IPS DF 6.9 (cell line): ENCODE data around the gene SYT17.

ENCODE experiments used
- DNase-seq: peaks from one replicate; pipeline ENCODE4 v3.0.0-alpha.2; 2013; ENCODE audit warnings: low read depth, low spot score
- H3K27ac ChIP-seq: one replicate; pipeline ENCODE4 v1.5.1; 2013; ENCODE audit warnings: low read length, control low read depth
- H3K27me3 ChIP-seq: 2 replicates; pipeline ENCODE4 v1.6.1; 2013; ENCODE audit warnings: mild to moderate bottlenecking, low read length; ENCODE audit not compliant: control insufficient read depth, insufficient read depth
- H3K36me3 ChIP-seq: 2 replicates; pipeline ENCODE4 v1.6.1; 2013; ENCODE audit warnings: low read length; ENCODE audit not compliant: control insufficient read depth, insufficient read depth
- H3K4me1 ChIP-seq: 2 replicates; pipeline ENCODE4 v1.6.1; 2013; ENCODE audit warnings: low read length; ENCODE audit not compliant: control insufficient read depth, insufficient read depth
- H3K4me3 ChIP-seq: 2 replicates; pipeline ENCODE4 v1.5.1; 2013; ENCODE audit warnings: mild to moderate bottlenecking, low read length
- H3K9me3 ChIP-seq: 2 replicates; pipeline ENCODE4 v1.6.1; 2013; ENCODE audit warnings: low read length, inconsistent platforms; ENCODE audit not compliant: control insufficient read depth, insufficient read depth
- WGBS: extraction: QIAGEN DNeasy Blood & Tissue Kit; methylation state at CpG from one replicate; pipeline ENCODE4 v1.1.7; 2013; ENCODE audit warnings: mixed read lengths, missing lambda C conversion rate; ENCODE audit not compliant: insufficient read length, insufficient coverage; 5-methylcytosine and 5-hydroxymethylcytosine counted together

SYT17 gene

DNA sequence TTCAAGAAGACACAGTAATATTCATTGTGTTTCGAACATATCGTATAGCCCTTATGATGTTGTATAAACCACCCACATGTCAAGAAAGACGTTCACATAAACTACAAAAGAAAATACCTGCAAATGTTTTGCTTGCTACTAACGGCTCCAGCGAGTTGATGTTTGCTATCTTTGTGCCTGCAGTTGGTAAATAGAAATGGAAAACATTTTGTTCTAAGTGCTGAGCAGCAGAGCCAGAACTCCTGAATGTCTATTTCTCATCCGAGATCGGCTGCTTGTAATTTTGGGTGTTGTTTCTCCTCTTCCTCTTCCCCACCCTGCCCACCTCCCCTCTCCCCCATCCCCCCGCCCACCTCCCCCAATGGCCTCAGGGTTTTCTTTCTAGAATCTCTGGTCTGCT, 5.0 kb downstream of the SYT17 start:
- Histone ChIP-seq H3K36me3 (no peaks in the 10 kb centered on the region), H3K27me3 (peaks cover 6% of the 10 kb centered on the region; the same call in 1 of the 2 replicates)
- whole genome bisulfite sequencing: no CpG with 5 or more reads among the region's 8 CpGs

DNA sequence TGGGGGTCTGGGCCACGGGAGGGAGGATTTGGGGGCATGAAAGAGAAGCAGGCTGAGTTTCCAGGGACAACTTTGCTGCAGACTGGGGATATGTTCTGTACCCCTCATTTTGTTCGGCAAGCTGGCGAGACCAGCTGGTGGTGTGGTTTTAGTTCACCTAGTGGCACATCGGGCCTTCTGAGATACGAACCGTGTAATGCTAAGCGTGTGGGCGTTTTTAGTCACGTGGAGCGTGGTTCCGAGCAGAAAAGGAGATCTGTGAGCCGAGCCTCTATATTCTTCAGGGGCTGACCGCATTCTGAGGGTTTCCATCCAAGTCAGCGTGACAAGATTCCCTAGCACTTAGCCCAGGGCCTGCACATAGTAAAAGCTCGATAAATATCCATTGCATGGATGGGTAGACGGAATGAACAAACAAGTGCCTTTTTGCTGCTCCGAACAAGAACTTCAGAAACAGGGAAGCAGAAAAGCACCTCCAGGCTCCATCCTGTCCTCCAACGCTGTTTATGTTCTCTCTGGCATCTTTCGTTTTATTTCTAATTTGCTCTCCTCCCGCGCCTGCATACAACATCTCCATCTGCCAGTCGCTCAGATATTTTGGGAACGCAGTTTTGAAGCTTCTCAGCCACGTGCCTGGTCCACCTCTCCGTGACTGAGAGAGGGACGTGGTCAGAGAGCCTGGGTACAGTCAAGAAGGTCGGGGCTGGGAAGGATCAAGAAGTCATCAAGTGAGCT, 5.8 kb downstream of the SYT17 start:
- Histone ChIP-seq H3K4me3 (no peak overlapping the region), H3K27me3 (peaks cover 6% of the 10 kb centered on the region; the same call in 1 of the 2 replicates), H3K9me3 (no peaks in the 10 kb centered on the region), H3K27ac (no peak overlapping the region), H3K4me1 (peaks cover 2% of the 10 kb centered on the region), H3K36me3 (no peaks in the 10 kb centered on the region)
- WGBS: no CpG with 5 or more reads among the region's 27 CpGs
- DNase-seq: no peak

More for the DNA sequence above, 5.0 kb downstream of the SYT17 start:
- Histone ChIP-seq H3K4me1 (peaks cover 2% of the 10 kb centered on the region), H3K4me3 (no peak overlapping the region), H3K9me3 (no peaks in the 10 kb centered on the region), H3K27ac (no peak overlapping the region)
- DNase-seq: no peak

- no peak overlapping the region for H3K4me3 ChIP-seq
- no peaks in the 10 kb centered on the region for H3K9me3 ChIP-seq
- no peaks in the 10 kb centered on the region; the same call in 1 of the 2 replicates for H3K4me1 ChIP-seq
- WGBS: 100% methylated on average over 1 of the region's 3 CpGs
- H3K27ac ChIP-seq: no peak overlapping the region
- H3K27me3 ChIP-seq: peaks cover 3% of the 10 kb centered on the region; the same call in 1 of the 2 replicates
- no peak for DNase-seq
- H3K36me3 ChIP-seq: no peaks in the 10 kb centered on the region
These were observed 6.4 kb downstream of the SYT17 start for GRCh38 chr16:19174478-19174877.

- Histone ChIP-seq H3K36me3 (no peaks in the 10 kb centered on the region), H3K4me1 (no peaks in the 10 kb centered on the region), H3K27ac (no peak overlapping the region), H3K4me3 (no peak overlapping the region), H3K27me3 (no peaks in the 10 kb centered on the region), H3K9me3 (no peaks in the 10 kb centered on the region)
- no peak for DNase-seq
- no CpG with 5 or more reads among the region's 9 CpGs for WGBS
These were observed 7.6 kb downstream of the SYT17 start for GRCh38 chr16:19175492-19176262.

DNA sequence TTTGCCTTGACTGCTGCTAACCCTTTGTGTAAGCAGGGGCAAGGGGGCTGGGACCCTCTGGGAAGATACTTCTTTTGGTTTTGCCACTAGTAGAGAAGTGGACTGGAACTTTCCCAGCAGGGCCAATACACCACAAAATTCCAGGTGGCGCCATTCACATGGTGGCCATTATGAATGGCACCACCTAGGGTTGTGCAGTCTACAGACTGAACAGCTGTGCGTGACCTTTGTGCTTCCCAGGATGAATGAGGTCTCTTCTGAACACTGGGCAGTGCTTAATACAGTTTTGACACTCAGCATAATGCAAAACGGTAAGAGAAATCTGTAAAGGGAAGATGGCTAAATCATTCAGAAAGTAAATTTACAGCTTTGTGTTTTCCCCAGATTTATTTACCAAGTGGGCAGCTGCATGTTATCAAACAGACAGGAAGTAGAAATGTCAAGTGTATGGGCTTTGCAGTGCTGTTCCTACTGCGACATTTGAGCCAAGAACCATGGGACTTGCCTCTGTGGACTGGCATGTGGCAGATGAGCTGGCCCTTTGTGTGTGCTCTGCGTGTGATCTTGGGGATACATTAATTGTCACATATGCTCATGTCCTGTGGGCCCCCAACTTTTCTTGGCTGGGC, 9.2 kb downstream of the SYT17 start:
- no peak overlapping the region for H3K4me3 ChIP-seq
- WGBS: no CpG with 5 or more reads among the region's 5 CpGs
- DNase-seq: no peak
- no peaks in the 10 kb centered on the region for H3K9me3 ChIP-seq
- H3K36me3 ChIP-seq: no peaks in the 10 kb centered on the region
- no peaks in the 10 kb centered on the region for H3K4me1 ChIP-seq
- H3K27ac ChIP-seq: no peak overlapping the region
- H3K27me3 ChIP-seq: no peaks in the 10 kb centered on the region

DNA sequence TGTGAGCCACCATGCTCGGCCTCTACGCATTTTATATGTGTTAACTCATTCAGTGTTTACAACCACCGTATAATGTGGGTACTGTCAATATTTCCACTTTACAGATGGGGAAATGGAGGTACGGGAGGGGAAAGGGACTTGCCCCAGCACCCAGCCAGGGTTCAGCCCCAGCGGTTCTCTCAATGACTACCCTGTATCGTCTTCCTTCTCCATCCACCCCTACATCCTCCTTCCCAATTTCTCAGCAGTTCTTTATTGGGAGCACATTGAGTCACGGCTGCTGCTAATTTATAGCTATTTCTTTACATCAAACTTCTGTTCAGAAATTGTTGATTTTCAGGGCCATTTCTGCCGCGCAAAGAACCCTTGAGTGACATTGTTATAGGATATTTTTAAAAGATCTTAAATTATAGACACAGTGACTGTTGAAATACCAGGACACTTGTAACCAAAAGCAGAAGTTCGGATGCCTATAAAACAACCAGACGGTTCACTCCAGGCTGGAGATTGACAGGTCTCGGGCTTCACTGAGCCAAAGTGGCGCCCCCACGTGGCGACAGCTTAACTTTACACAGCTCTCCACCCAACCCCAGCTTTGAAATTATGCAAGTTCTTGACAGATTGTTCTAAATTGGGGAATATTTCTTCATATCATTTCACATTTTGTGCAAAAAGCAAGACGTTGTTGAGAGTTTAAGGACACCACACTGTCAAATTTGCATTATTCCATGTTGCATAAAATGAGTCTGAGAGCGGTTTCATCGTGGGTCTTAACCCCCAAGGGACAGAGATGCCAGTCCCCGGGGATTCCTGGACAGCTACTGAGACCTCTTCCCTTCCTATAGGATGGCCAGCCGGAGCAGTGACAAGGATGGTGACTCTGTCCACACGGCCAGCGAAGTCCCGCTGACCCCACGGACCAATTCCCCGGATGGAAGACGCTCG, 11.8 kb downstream of the SYT17 start:
- no CpG with 5 or more reads among the region's 27 CpGs for WGBS
- Histone ChIP-seq H3K27ac (no peak overlapping the region), H3K36me3 (no peaks in the 10 kb centered on the region), H3K9me3 (no peaks in the 10 kb centered on the region), H3K4me3 (no peak overlapping the region), H3K27me3 (no peaks in the 10 kb centered on the region), H3K4me1 (peaks cover 3% of the 10 kb centered on the region; the same call in 1 of the 2 replicates)
- no peak for DNase-seq

GRCh38 chr16:19180741-19181140, 12.7 kb downstream of the SYT17 start:
- no CpG with 5 or more reads among the region's 4 CpGs for WGBS
- Histone ChIP-seq H3K4me3 (no peak overlapping the region), H3K36me3 (no peaks in the 10 kb centered on the region), H3K4me1 (peaks cover 6% of the 10 kb centered on the region), H3K27me3 (no peaks in the 10 kb centered on the region), H3K9me3 (no peaks in the 10 kb centered on the region), H3K27ac (no peak overlapping the region)
- DNase-seq: no peak

DNA sequence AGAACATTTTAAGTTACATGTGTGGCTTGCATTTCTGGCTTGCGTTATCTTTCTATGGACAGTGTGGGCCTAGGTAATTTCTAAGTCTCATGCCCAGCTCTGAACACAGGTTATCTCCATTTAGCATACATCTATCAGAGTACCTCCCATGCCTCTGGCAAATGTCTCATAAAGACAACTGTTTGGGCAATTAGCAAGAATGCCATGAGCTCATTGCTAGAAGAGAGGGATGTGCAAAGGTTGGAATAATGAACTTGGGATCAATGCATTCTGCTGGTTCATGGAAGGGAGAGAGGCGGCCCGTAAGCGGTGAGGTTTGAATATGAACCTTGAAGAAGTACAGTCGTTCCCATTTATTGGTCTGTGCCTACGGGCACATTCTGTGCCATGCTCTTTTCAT, 14.4 kb downstream of the SYT17 start:
- Histone ChIP-seq H3K4me3 (no peak overlapping the region), H3K4me1 (peaks cover 7% of the 10 kb centered on the region), H3K36me3 (no peaks in the 10 kb centered on the region), H3K27me3 (no peaks in the 10 kb centered on the region), H3K9me3 (no peaks in the 10 kb centered on the region), H3K27ac (no peak overlapping the region)
- DNase-seq: no peak
- WGBS: no CpG with 5 or more reads among the region's 6 CpGs

DNA sequence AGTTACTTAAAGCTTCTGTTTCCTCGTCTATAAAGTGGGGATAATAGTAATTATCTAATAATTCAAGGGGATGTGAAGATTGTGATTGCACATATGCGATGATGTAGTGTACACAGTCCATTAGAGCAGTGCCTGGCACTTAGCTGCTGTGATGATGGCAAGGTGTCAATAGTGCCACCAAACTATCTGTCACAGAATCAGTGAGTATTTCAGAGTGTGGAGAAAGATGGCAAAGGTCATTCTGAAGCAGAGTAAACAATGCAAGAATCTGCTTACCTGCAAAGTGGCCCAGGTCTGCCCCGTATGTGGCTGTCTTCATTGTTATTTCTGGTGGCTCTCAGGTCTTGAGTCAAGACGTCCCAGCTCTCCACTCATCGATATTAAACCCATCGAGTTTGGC, 15.1 kb downstream of the SYT17 start:
- Histone ChIP-seq H3K27me3 (no peaks in the 10 kb centered on the region), H3K9me3 (no peaks in the 10 kb centered on the region), H3K27ac (no peak overlapping the region), H3K36me3 (no peaks in the 10 kb centered on the region), H3K4me1 (peaks cover 7% of the 10 kb centered on the region), H3K4me3 (no peak overlapping the region)
- WGBS: no CpG with 5 or more reads among the region's 6 CpGs
- DNase-seq: no peak
